ENCODE data around the gene GLDN. TPM values are rescaled to one million over a fixed set of nuclear protein-coding genes. Genes with fewer than 3 reads are reported as not detected.
A peak's percentile ranks its signal among the peaks of the same experiment; 100 is the strongest.

The GLDN gene
- total RNA-seq, 1 donor from 2014 or later, result not detected

DNA sequence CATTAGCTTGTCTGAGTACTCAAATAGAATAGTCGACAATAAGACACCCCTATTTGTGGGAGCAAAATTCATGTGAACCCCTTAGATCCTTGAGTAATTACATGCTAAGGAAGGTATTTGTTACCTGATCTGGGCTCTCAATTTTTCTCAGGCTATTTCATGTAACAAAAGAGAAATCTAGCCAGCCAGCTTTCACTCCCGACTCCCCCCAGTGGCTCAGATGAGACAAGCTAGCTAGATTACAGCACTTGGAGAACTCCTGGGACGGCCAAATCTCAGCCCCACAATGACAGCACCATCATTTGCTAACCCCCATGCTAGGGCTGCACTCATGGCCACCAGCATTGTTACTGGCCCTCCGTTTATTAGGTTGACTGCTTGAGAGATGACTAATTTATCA lies 41.3 kb downstream of the GLDN start:
- TF ChIP-seq, protein P1, sequence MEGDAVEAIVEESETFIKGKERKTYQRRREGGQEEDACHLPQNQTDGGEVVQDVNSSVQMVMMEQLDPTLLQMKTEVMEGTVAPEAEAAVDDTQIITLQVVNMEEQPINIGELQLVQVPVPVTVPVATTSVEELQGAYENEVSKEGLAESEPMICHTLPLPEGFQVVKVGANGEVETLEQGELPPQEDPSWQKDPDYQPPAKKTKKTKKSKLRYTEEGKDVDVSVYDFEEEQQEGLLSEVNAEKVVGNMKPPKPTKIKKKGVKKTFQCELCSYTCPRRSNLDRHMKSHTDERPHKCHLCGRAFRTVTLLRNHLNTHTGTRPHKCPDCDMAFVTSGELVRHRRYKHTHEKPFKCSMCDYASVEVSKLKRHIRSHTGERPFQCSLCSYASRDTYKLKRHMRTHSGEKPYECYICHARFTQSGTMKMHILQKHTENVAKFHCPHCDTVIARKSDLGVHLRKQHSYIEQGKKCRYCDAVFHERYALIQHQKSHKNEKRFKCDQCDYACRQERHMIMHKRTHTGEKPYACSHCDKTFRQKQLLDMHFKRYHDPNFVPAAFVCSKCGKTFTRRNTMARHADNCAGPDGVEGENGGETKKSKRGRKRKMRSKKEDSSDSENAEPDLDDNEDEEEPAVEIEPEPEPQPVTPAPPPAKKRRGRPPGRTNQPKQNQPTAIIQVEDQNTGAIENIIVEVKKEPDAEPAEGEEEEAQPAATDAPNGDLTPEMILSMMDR (conservative IDR thresholded peaks at IDR 0.05; ENCODE audit: low read depth, low read length), result peak; percentile 69
- DNase-seq (ENCODE audit: low read depth), result no peak
- H3K4me3 ChIP-seq (ENCODE audit: low read depth, low read length), result no peak overlapping the region

DNA sequence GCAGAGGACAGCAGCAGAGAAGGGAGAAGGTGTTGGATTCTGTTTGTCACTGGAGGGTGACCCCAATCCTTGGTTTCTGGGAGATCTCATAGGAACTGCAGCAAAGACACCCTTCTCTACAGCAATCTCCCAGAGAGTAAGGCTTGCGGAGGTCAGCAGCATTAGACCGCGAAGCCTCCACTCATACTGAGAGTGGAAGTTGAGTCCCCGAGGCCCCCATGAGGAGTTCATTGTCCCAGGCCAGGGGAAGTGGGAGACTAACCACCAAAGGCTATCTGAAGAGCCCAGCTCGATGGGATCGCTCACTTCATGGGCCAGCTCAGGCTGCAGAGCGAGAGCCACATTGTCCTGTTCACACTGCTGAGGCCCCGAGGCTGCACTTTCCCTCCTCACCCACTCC lies 44.6 kb downstream of the GLDN start:
- no peak overlapping the region for H3K4me3 ChIP-seq (ENCODE audit: low read depth, low read length)
- no peak for DNase-seq (ENCODE audit: low read depth)
- TF ChIP-seq, protein P1 (conservative IDR thresholded peaks at IDR 0.05; ENCODE audit: low read depth, low read length), result no peak

DNA sequence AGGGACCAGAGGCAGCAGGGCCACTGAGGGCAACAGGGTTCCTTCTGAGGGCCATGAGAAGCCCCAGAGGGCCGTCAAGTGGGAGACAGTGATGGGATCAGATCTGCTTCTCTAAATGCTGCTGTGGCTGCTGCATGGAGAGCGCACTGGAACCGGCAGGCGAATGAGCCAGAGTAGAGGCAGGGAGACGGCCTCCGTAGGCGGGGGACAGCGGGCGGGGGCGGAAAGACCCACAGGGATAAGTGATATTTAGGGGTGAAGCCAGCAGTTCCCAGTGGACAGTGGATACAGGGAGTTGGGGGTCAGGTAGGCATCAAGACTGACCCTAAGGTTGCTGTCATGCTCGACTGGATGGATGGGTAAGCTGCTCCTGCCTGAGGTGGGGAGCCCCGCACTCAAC lies 45.0 kb downstream of the GLDN start:
- TF ChIP-seq, protein P1 (conservative IDR thresholded peaks at IDR 0.05; ENCODE audit: low read depth, low read length), result no peak
- DNase-seq (ENCODE audit: low read depth), result no peak
- H3K4me3 ChIP-seq (ENCODE audit: low read depth, low read length), result no peak overlapping the region

DNA sequence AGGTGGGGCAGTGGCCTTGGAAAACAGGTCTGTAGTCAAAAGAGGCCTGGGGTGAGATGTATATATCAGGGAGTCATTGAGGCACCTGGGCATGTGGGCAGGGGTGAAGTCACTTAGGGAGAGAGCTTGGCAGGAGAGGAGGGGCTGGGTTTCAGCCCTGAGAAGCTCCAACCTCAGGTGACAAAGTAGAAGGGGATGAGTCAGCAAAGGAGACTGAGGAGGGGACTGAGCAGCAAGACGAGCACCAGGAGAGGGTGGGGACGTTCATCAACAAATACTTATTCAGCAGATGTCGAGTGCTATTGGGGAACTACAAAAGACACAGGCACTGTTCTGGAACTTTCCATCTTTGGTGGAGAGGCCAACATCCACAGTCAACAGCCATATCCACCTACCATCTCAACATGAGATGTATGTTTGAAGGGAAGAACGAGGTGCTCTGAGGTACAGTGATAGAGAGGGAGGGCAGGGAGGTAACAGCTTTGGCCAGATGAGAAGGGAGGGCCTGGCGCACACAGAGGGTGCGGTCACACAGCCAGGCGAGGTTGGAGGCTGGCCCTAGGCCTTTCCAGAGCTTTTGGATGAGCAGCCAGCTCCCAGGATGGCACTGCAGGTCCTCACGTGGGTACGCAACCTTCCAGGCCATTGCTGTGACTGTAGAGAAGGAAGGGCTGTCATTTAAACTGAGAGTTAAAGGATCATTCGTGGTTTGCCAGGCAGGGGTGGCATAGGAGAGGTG lies 45.7 kb downstream of the GLDN start:
- H3K4me3 ChIP-seq (ENCODE audit: low read depth, low read length), result no peak overlapping the region
- TF ChIP-seq, protein P1 (conservative IDR thresholded peaks at IDR 0.05; ENCODE audit: low read depth, low read length), result no peak
- DNase-seq (ENCODE audit: low read depth), result no peak

DNA sequence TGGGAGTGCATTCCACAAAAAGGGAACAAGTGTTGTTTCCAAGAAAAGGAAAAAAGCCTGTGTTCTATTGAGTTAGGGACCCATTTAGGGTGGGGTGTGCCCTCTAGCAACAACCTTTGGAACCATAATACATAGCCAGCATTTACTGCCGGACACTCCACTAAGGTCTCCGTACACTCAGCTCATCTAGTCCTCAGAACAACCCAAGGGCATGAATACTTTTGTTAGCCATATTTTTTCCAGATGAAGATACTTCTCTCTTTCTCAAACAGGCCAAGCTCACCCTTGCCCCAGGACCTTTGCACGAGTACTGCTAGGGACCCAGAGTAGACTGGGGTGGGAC lies 46.2 kb downstream of the GLDN start:
- no peak for DNase-seq (ENCODE audit: low read depth)
- no peak overlapping the region for H3K4me3 ChIP-seq (ENCODE audit: low read depth, low read length)
- TF ChIP-seq, protein P1 (conservative IDR thresholded peaks at IDR 0.05; ENCODE audit: low read depth, low read length), result no peak

DNA sequence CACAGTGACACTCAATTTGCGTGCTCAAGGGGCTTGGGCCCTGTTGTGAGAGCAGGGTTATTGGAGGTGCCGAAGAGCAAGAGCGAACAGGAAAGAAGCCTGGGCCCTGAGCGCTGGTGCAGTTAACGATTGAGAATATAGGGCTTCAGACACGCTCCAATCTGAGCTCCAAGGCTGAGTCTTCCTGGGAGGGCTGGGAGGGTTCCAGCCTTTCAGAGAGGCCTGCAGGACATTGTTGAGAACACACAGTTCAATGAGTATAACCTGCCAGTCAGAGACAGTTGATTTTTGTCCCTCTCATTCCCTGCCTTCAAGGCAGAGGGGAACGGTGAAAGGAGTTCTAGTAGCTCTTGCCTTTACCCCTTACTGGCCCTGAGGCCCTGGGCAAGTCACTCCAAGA lies 47.3 kb downstream of the GLDN start:
- TF ChIP-seq, protein P1 (conservative IDR thresholded peaks at IDR 0.05; ENCODE audit: low read depth, low read length), result no peak
- no peak overlapping the region for H3K4me3 ChIP-seq (ENCODE audit: low read depth, low read length)
- no peak for DNase-seq (ENCODE audit: low read depth)

All from epithelial cell of proximal tubule (primary cell).